HG03064 (cell line): ENCODE results near the gene AATK.
"Not testable (repeated sequence)": the region's sequence is repeated elsewhere in the genome, so short reads cannot be mapped to it uniquely, and the experiment has no call there.

Experiments used
- ATAC-seq: cut with Tn5 transposase; IDR thresholded peaks from one replicate; pipeline ENCODE4 v1.9.1; 2021; ENCODE audit warnings: low read depth; ENCODE audit not compliant: unreplicated experiment

The AATK gene

DNA sequence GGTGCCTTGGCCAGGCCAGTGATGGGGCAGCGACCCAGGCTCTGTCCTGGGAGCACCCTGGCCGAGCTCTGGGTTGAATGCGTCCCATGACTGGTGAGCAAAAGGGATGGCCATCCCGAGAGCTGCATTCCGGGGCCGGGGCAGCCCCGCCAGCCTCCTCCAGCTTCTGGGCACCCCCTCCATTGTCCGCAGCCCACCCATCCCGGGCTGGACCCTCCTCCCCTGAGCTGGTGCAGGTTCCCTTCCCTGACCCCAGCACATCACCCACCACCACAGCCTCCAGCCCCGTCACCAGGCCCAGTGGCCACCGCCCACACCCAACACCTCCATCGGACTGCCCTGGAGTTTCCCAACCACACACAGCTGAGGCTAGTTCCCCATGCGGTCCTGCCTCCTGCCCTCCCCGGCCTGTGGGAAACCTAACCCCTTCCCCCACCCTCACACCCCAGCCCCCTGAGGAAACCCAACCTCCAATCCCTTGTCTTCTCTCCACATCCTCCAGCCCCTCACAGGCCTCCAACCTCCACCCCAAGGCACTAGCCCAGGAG lies 17.0 kb downstream of the AATK start:
- no peak for ATAC-seq

DNA sequence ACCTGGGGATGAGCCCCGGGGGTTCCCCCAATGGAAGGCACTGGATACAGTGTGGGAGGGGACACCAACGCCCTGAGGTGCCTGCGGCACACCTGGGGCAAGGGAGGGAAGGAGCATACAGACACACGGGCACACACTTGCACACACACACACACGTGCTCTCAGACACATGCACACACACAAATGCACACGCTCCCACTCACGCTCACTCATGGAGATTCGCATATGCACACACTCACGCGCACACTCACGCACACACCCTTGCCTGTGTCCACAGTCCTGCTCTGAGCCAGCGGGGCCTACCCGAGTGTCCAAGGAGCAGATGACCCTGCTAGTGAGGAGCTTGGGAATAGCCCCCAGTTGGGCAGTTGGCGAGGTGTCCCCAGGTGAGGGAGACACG lies 17.4 kb downstream of the AATK start:
- no peak for ATAC-seq

DNA sequence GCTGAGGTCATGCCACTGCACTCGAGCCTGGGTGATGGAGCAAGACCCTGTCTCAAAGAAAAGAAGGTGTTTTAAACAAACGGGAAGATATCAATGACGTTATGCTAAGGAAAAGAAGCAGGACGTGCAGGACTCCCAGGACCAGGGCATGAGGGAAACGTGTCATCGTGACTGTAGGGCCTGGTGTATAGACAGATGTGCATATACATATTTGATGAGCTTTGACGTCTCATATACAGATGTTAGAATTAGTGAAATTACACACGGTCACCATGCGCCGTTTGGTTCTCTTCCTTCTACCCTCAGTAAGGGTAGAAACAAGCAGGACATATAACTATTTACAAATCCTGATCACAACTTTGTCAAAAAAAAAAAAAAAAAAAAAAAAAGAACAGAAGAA lies 18.3 kb downstream of the AATK start:
- ATAC-seq = no peak

DNA sequence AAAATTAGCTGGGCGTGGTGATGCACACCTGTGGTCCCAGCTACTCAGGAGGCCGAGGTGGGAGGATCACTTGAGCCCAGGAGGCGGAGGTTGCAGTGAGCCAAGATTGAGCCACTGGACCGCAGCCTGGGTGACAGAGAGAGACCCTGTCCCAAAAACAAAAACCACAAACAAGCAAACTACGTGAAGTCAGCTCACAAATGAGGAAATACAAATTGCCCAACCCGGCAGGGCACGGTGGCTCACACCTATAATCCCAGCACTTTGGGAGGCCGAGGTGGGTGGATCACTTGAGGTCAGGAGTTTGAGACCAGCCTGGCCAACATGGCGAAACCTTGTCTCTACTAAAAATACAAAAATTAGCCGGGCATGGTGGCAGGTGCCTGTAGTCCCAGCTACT lies 19.8 kb downstream of the AATK start:
- ATAC-seq = not testable (repeated sequence)

DNA sequence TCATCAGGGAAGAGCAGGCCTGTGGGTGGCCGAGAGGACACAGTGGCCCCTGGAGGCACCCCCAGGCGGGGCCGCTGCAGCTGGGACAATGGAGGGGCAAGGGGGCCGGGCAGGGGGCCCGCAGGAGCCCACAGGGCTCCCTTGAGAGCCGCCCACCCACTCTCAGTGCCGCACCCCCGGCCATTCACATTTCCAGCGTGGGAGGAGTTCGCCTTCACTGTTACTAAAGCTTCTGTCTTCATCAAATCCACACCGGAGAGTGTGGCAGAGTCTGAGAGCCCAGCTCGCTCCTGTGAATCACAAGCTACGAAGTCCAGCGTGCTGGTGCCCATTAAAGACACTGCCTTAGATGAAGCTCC lies 21.6 kb downstream of the AATK start:
- no peak for ATAC-seq

DNA sequence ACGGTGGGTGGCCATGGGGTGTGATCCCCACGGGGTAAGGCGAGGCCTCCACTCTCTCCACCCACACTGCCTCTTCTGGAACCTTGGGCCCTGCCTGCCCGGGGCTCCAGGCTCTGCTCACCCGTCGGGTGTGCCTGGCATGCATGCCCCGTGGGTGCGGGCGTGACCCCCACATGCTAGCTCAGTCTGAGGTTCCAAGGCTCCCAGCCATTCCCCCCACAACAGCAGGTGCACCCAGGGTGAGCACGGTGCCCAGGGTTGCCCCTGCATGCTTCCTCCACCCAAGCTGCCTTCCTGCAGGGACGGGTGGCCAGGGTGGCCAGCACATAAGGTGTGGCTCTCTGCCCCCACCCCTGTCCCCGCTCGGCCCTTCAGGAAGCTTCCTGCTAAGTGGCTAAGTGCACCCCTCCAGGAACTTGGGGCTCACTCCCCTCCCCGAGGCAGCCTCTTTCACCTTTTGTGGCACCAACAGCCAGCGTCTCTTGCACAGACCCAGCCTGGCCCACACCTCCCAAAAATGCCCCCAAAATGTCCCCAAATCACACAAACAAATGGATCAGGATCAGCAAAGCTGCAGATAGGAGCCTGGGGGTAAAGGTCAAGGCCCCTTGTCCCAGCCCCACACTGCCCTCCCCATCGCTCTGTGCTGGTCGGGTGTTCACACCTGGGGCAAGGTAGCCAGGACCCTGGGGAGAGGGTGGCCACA lies 22.2 kb downstream of the AATK start:
- ATAC-seq = no peak

DNA sequence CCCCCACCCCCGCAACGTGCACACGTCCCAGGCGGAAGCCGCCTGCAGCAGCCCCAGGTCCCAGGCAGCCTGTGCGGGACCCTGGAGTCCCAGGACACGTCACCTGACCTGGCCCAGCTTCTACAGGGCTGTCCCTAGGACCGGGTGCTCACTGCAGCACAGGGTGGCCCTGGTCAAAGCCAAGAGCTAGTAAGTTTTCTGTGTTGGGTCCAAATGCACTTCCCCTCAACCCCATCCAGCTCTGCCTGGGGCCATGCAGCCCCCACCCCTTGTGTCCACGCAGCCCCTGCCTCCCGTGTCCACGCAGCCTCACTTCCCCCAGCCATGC lies 22.9 kb downstream of the AATK start:
- ATAC-seq = no peak

DNA sequence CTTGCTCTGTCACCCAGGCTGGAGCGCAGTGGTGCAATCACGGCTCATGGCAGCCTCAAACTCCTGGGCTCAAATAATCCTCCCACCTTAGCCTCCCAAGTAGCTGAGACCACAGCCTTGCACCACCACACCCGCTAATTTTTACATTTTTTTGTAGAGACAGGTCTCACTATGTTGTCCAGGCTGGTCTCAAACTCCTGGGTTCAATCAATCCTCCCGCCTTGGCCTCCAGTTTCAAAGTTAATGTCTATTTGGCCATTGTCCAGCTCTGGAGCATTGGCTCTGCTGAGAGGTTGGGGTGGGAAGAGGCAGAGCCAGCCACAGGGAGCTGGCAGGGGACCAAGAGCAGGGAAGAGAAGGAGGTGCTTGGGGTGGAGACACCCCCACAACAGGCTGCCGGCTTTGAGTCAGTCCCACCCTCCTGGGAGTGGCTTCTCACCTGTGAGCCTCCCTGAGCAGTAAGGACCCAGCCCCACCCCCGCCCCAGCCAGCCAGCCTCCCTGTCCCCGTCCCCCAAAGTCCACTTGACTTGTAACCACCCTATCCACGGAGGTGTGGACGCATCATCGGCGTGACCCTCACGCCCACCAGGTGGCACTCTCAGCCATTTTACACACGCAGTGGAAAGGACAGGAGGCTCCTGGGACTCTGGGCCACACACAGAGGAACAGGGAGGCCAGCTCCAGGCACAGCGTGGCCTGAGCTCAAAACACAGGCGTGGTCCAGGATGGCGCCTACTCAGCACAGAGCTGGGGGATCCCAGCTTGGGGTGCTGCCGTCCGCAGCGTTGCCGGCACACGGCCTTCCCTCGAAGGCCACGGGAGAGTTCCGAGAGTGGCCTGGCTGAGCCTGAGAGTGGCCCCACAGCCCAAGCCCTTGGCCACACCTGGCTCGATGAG lies 23.5 kb downstream of the AATK start:
- no peak for ATAC-seq

DNA sequence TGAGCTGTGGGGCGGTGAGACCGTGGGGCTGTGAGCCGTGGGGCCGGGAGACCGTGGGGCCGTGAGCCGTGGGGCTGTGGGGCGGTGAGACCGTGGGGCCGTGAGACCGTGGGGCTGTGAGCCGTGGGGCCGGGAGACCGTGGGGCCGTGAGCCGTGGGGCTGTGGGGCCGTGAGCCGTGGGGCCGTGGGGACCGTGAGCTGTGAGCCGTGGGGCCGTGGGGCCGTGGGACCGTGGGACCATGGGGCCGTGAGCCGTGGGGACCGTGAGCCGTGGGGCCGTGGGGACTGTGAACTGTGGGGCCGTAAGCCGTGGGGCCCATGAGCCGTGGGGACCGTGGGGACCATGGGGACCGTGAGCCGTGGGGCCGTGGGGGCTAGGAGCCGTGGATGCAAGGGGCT lies 25.3 kb downstream of the AATK start:
- ATAC-seq = no peak

DNA sequence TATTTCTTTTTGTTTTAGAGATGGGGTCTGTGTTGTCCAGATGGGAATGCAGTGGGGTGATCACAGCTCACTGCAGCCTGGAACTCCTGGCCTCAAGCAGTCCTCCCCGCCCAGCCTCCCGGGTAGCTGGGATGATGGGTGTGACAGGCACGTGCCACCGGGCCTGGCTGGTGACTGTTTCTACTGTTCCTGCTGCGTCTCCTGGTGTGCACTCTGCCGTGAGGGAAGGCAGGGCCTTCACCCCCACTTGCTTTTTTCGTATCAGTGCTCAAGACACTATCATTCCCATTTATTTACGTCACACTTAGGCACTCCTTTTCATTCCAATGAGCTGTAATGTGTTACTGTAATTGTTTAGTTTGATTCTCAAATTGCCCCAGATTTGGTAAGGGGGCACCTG lies 26.0 kb downstream of the AATK start:
- ATAC-seq = no peak

DNA sequence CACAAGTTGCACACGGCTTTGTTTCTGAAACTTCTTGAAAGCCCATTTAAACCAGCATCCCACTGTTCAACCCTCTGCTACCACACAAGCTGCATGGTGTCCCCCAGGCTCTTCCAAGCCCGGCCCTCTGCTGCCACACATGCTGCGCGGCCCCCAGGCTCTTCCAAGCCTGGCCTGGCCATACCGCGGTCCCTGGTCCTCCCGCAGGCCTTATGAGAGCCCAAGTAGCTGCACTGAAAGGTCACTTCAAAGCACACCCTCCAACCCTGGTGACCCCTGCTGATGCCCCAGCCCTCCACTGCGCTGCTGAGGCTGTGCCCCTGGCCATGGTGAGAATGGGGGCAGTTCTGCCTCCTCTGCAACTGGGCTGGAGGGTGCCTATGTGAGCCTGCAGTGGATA lies 26.6 kb downstream of the AATK start:
- no peak for ATAC-seq

DNA sequence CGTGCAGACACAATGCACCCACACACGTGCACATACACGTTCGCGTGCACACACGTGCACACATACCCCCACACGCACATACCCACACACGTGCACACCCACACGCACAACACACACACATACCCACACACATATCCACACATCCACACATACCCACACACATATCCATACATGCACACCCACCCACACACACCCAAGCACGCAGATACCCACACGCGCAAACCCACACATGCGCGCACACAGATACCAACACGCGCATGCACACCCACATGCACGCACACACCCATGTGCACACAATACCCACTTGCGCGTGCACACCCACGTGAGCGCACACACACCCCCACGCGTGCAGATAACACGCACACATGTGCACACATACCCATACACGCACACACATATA lies 27.5 kb downstream of the AATK start:
- no peak for ATAC-seq

DNA sequence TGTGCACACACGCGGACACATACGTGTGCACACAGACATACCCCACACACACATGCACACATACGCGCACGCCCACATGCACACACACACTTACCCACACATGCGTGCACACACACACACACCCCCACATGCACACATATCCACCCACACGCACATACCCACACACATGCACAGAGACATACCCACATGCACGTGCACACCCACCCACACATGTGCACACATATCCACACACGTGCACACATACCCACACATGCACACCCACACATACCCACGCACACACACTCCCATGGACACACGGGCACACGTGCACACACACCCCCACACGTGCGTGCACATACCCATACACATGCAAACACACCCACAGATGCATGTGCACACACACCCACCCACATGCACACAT lies 27.9 kb downstream of the AATK start:
- no peak for ATAC-seq

DNA sequence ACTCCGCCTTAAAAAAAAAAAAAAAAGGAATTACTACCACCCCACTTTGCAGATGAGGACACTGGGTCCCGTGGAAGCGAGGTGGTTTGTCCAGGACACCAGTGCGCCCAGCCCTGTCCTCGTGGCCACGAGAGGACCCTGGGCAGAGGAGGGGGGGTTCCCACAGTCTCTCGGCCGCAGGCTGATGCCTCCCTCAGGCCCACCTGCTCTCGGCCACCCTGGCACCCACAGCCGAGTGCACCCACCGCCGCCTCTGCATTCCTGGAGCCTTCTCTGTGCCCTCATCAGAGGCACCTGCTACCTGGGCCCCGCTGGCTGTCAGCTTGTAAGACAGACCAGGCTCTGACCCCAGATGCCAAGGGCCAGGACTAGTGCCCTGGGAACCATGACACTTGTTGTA lies 28.8 kb downstream of the AATK start:
- no peak for ATAC-seq

DNA sequence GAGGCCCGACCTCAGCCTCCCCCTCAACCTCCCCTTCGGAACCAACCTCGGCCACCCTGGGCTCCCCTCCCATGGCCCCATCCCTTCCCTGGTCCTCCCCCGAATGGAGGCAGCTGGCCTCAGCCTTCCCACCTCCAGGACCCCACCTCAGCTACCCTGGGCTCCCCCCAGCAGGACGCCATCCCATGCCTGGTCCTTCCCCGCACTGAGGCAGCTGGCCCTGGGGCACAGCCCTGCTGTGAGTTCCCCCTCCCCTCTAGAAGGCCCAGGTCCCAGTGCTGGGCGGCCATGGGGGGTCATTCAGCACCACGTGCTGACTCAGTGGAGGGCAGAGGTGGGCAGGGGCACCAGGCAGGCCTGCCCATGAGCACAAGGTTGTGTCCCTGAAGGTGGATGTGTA lies 29.7 kb downstream of the AATK start:
- ATAC-seq = no peak

DNA sequence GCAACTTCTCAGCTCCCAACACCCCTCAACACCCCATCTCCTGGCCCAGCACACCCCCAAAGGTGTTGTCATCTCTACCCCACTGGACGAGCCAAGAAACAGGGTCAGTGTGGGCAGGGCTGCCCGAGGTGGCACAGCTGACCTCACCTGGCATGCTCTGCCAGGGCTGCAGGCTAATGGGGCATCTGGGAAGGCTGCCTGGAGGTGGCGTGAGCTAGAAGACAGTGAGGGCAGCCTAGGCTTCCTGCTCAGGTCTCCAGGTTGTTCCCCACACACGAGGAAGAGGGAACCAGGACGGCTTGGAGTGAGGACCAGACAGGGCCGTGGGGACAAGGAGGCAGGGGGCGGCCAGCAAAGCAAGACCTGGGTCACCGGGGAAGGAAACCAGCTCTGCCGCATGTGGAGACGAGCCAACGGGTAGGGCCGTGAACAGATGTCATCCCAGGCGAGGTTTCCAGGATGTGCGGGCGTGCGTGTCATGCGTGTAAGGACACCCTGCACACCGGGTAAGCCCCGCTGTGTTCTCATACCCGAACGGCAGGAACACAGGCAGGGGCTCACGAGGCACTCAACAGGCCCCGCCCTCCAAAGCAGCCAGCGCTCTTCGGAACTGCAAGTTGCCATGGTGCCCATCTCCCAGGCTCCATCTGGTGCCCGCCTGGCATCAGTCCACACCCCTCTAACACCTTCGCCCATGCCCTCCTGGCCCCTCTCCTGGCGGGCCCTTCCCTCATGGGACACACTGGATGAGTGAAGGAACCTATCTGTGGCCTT lies 30.3 kb downstream of the AATK start:
- no peak for ATAC-seq

DNA sequence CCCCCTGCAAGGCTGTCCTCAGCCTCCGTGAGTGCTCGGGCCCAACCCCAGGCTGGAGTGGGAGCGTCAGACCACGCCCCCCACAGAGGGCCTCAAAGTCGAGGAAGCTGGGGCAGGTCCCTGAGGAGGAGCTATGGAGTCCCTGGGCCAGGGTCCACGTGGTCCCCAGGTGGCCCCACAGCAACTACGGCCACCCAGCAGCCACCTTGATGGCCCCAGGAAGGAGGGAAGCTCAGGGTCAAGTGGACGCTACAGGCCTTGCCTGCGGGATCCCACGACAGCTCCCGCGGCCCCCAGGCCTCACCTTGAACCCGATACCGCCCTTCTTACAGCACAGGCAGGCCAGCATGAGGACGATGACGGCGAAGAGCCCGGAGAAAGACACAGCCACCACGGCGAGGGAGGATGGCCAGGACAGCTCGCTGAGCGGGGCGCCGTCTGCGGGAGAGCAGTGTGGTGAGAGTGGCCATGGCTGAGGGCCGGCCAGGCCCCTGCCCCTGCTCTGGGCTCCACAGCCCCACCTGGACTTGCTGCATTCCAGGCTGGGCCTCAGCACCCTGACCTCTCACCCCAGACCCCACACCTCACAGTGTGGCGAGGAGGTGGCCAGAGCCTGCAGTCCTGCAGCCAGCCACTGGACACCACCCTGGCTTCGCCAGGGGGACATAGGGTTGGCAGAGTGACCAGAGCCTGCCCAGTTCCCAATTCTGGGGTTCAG lies 31.8 kb downstream of the AATK start:
- ATAC-seq = no peak

DNA sequence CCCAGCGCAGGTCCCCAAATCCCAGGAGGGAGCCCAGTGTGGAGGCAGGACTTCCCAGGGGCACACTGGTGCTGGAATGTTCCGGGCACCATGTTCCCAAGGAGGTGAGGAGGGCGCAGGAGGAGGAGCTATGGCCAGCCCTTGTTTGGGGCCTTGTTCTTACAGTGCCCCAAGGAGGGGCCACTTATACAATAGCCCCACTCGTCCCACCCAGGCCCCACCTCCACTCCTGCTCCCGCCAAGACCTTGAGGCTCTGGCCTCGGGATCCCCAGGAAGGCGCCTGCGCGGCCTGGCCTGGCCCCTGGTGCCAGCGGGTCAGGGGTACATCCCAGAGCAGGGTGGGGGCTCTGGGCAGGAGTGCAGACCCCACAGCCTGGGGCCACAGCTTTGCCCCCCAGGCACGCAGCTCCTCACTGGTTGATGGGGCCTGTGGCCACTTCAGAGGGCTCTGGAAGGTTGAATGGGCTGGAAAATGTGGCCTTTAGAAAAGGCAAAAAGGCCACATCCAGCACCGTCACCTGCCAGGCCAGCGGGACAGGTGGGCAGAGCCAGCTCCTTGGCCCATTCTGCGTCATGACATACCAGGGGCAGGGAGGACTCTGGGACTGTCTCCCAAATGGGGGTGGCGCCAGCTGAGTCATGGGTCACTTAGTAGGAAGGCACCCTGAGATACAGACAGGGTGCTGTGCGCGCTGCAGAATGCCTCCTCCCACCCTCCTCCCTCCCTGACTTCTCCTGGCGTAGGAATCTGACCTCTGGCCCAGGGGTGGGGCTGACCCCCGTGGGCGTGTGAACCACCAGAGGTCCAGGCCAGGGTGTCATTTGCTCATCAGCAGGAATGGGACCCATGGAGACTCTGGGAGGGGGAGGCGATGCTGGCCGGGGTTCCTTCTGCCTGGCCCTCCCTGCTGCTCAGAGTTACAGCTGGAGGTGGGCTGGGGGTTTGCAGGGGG lies 33.0 kb downstream of the AATK start:
- ATAC-seq = no peak

DNA sequence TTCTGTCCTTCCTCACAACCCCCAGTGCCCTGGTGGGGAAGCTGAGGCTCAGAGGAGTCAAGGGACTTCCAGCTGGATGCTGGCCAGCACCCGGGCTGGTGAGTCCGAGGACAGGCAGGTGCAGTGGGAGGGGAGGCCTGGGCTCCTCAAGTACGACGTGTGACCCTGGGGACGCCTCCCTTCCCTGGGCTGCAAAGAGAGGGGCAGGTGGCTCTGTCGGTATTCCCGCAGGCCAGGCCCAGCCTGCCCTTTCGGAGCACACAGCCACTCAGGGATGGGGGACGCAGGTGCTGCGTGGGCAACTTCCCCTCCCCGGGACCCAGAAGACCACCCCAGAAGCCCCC lies 33.9 kb downstream of the AATK start:
- ATAC-seq = no peak
